Endothelial cell of umbilical vein (primary cell): ENCODE measurements around the gene RHOXF2. TPM values are rescaled to one million over a fixed set of nuclear protein-coding genes. Genes with fewer than 3 reads are reported as not detected.
"Not testable (repeated sequence)": the region's sequence is repeated elsewhere in the genome, so short reads cannot be mapped to it uniquely, and the experiment has no call there.

Source experiments
- BruUV-seq: library from RNA; stranded (reverse); fragments of 400-500 nt; replicated peaks from 2 replicates; lab custom pipeline; 2021; lab: Mats Ljungman, UMichigan
- CTCF ChIA-PET: fragments of 300-600, 350-600 bp; sonication (Branson Sonifier 250); formaldehyde crosslinking; loops from one replicate; lab custom pipeline; 2021; ENCODE audit warnings: antibody characterized with exemption, inconsistent platforms; lab: Charles Lee
- POLR2A ChIA-PET: fragments of 300-600, 350-600 bp; sonication (Branson Sonifier 250); formaldehyde crosslinking; loops from one replicate; lab custom pipeline; 2021; ENCODE audit warnings: antibody characterized with exemption, inconsistent platforms; lab: Charles Lee
- DNase-seq: peaks from one replicate; pipeline ENCODE4 v3.0.0-alpha.2; 2011; ENCODE audit warnings: low read depth, low spot score
- FAIRE-seq: peaks from 2 replicates; lab custom pipeline; 2011; peaks lifted over from hg19 to GRCh38; lab: Jason Lieb, UNC
- H2AFZ ChIP-seq: 2 replicates; pipeline ENCODE4 v1.6.0; 2012; ENCODE audit warnings: low read depth, low read length, control low read depth, inconsistent platforms
- H3K27ac ChIP-seq: 2 replicates; pipeline ENCODE4 v1.5.1; 2011; ENCODE audit warnings: low read depth, mild to moderate bottlenecking, control low read depth, low read length, moderate library complexity; ENCODE audit not compliant: insufficient read depth
- H3K27me3 ChIP-seq, 2 experiments: 2 replicates each; pipeline versions ENCODE4 v1.6.0 to v1.6.1; 2011; ENCODE audit warnings: low read length in 2 of 2, mixed read lengths in 1 of 2; ENCODE audit not compliant: control insufficient read depth in 2 of 2, insufficient read depth in 2 of 2
- H3K36me3 ChIP-seq, 2 experiments: 2 replicates in 1 of 2; 3 replicates in 1 of 2; pipeline ENCODE4 v1.5.1; 2011; ENCODE audit warnings: low read length in 2 of 2, mild to moderate bottlenecking in 1 of 2, moderate library complexity in 1 of 2; ENCODE audit not compliant: control insufficient read depth in 2 of 2, insufficient read depth in 2 of 2; ENCODE audit errors: extremely low read depth in 1 of 2
- H3K4me1 ChIP-seq: 3 replicates; pipeline ENCODE4 v1.5.1; 2011; ENCODE audit warnings: mild to moderate bottlenecking, low read length; ENCODE audit not compliant: control insufficient read depth, insufficient read depth; ENCODE audit errors: extremely low read depth
- H3K4me2 ChIP-seq: 2 replicates; pipeline ENCODE4 v1.6.1; 2011; ENCODE audit warnings: low read length, control low read depth, mixed read lengths; ENCODE audit not compliant: insufficient read depth
- H3K4me3 ChIP-seq, 3 experiments: fragments of 200-600 bp in 1 of 3; sonication (generic), shearing (Covaris generic) in 1 of 3; replicated peaks in 1 of 3; 2 replicates each; pipeline ENCODE4 v1.5.1; 2011 to 2016; ENCODE audit warnings: control low read depth in 3 of 3, low read length in 3 of 3, mild to moderate bottlenecking in 2 of 3, inconsistent platforms in 1 of 3, low read depth in 1 of 3, moderate library complexity in 1 of 3; ENCODE audit not compliant: insufficient read depth in 1 of 3
- H3K79me2 ChIP-seq: 2 replicates; pipeline ENCODE4 v1.6.0; 2012; ENCODE audit warnings: low read length, inconsistent platforms; ENCODE audit not compliant: control insufficient read depth, insufficient read depth
- H3K9ac ChIP-seq: replicated peaks from 2 replicates; pipeline ENCODE3; 2011; ENCODE audit warnings: low read length, control low read depth; ENCODE audit not compliant: insufficient read depth; ENCODE audit errors: extremely low read depth
- H3K9me1 ChIP-seq: replicated peaks from 3 replicates; pipeline ENCODE4 v1.6.0; 2011; ENCODE audit warnings: mild to moderate bottlenecking, low read length; ENCODE audit not compliant: control insufficient read depth, insufficient read depth; ENCODE audit errors: extremely low read depth
- H3K9me3 ChIP-seq: replicated peaks from 2 replicates; pipeline ENCODE4 v1.5.1; 2012; ENCODE audit warnings: low read length, inconsistent platforms; ENCODE audit not compliant: control insufficient read depth, insufficient read depth
- H4K20me1 ChIP-seq: replicated peaks from 2 replicates; pipeline ENCODE3; 2011; ENCODE audit warnings: mild to moderate bottlenecking, low read length; ENCODE audit not compliant: control insufficient read depth, insufficient read depth; ENCODE audit errors: extremely low read depth
- EZH2 ChIP-seq: IDR thresholded peaks from 2 replicates; pipeline ENCODE4 v1.6.1; 2012; ENCODE audit warnings: borderline replicate concordance, low read depth, mild to moderate bottlenecking, moderate library complexity, low read length, inconsistent platforms; ENCODE audit not compliant: severe bottlenecking
- FOS ChIP-seq: IDR thresholded peaks from 2 replicates; pipeline ENCODE4 v1.6.1; 2011; ENCODE audit warnings: mild to moderate bottlenecking, low read length, moderate library complexity, borderline replicate concordance; ENCODE audit not compliant: insufficient read depth
- GATA2 ChIP-seq: IDR thresholded peaks from 2 replicates; pipeline ENCODE4 v1.7.0; 2011; ENCODE audit warnings: low read depth, mild to moderate bottlenecking, moderate library complexity, mixed read lengths, low read length; ENCODE audit not compliant: insufficient read length, insufficient read depth
- JUN ChIP-seq: IDR thresholded peaks from 2 replicates; pipeline ENCODE4 v1.6.1; 2011; ENCODE audit warnings: borderline replicate concordance, low read depth; ENCODE audit not compliant: insufficient read length, insufficient read depth
- MYC ChIP-seq: IDR thresholded peaks from one replicate; pipeline ENCODE4 v1.6.1; 2011; ENCODE audit warnings: mild to moderate bottlenecking, low read depth, low read length
- POLR2A ChIP-seq: IDR thresholded peaks from 2 replicates; pipeline ENCODE4 v1.6.1; 2012; ENCODE audit warnings: low read depth, mild to moderate bottlenecking, control low read depth, low read length
- POLR2AphosphoS5 ChIP-seq: IDR thresholded peaks from 2 replicates; pipeline ENCODE4 v1.6.1; 2012; ENCODE audit warnings: low read depth, mild to moderate bottlenecking, control low read depth, low read length, moderate library complexity; ENCODE audit not compliant: insufficient read depth
- dilution Hi-C: fragments of 300-500 bp; cut with MboI; formaldehyde crosslinking; loops from one replicate; pipeline ENCODE4 v1.15.0; 2019; ENCODE audit warnings: low sequenced_read_pairs; ENCODE audit not compliant: extremely low pct_ligation_motif_present
- intact Hi-C: fragments of 100-400 bp; cut with micrococcal nuclease; formaldehyde crosslinking; loops from one replicate; pipeline ENCODE4 v1.10.0; 2022
- polyA plus RNA-seq, 4 experiments: library from polyadenylated mRNA; depleted of rRNA in 3 of 4; stranded (reverse) in 3 of 4; unstranded in 1 of 4; fragments of >200 nt; gene quantifications; 2 replicates each; pipeline versions ENCODE4 v1.2.1 to v1.2.3, GENCODE V29; 2011 to 2012; ENCODE audit warnings: missing spikeins in 1 of 4
- total RNA-seq: library from RNA; stranded (reverse); gene quantifications from 2 replicates; pipeline ENCODE4 v1.2.3, GENCODE V29; 2021
- TF ChIP-seq, protein P1 (sequence below): IDR thresholded peaks from 2 replicates; pipeline ENCODE4 v1.6.1; 2011; ENCODE audit not compliant: insufficient read depth, insufficient read length

The RHOXF2 gene
- total and polyA plus RNA-seq, 2 donors (not counting 3 experiments of a cell fraction or from before 2014, with no cell fraction given) = not detected

- Histone ChIP-seq H3K4me3 (no peak overlapping the region), H3K27me3 (peaks cover 3 to 7% of the 10 kb centered on the region in 2 experiments), H4K20me1 (no peaks in the 10 kb centered on the region), H3K9ac (no peak overlapping the region), H3K4me1 (no peaks in the 10 kb centered on the region), H3K4me2 (no peak overlapping the region), H3K79me2 (no peaks in the 10 kb centered on the region), H2AFZ (no peak overlapping the region), H3K9me3 (no peaks in the 10 kb centered on the region), H3K36me3 (no peaks in the 10 kb centered on the region), H3K9me1 (no peaks in the 10 kb centered on the region), H3K27ac (no peak overlapping the region)
- ChIA-PET POLR2A (no interaction called here), CTCF (no interaction called here)
- DNase-seq (no peak), FAIRE-seq (no peak)
- TF ChIP-seq JUN (no peak), POLR2AphosphoS5 (no peak), FOS (no peak), POLR2A (no peak), EZH2 (no peak), MYC (no peak), GATA2 (no peak)
- TF ChIP-seq, protein P1, sequence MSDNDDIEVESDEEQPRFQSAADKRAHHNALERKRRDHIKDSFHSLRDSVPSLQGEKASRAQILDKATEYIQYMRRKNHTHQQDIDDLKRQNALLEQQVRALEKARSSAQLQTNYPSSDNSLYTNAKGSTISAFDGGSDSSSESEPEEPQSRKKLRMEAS = no peak
- BruUV-seq = no TSS peak
- intact Hi-C loops (loop anchor here (10.0 kb wide), 1 partner anchor 51 kb away; no protein-coding TSS in a partner anchor), dilution Hi-C loops (no loop called here)
Observed at GRCh38 chrX:120145295-120145925, 13.0 kb upstream of the RHOXF2 start.

GRCh38 chrX:120146323-120146722, 12.1 kb upstream of the RHOXF2 start:
- DNase-seq, POLR2A ChIA-PET, H3K27me3 ChIP-seq, H2AFZ ChIP-seq, H3K4me2 ChIP-seq, FAIRE-seq, H3K4me1 ChIP-seq, H3K9me3 ChIP-seq, H3K4me3 ChIP-seq, dilution Hi-C loops, H4K20me1 ChIP-seq, CTCF ChIA-PET, H3K9ac ChIP-seq, BruUV-seq, H3K79me2 ChIP-seq, H3K27ac ChIP-seq, H3K9me1 ChIP-seq, H3K36me3 ChIP-seq: not testable (repeated sequence)
- intact Hi-C loops = loop anchor here (10.0 kb wide), 1 partner anchor 52 kb away; no protein-coding TSS in a partner anchor
